ENCODE results near the gene CERS2. TPM values are rescaled to one million over a fixed set of nuclear protein-coding genes. Genes with fewer than 3 reads are reported as not detected.

CERS2 gene
- polyA plus RNA-seq (2013, experiment 1 of 2) = 131 TPM
- 131 TPM for polyA plus RNA-seq (2013, experiment 2 of 2)

- peak within 1 kb of the TSS; percentile 74 for H3K27ac ChIP-seq (ENCODE audit: low read depth, low read length, severe bottlenecking)
- no peaks in the 10 kb centered on the region for H3K9me3 ChIP-seq (ENCODE audit: control insufficient read depth, low read length)
- H3K36me3 ChIP-seq (ENCODE audit: control insufficient read depth, insufficient read depth, low read length) = peaks cover 8% of the 10 kb centered on the region
- 3 to 6% methylated on average over 50 to 67 of the region's 106 CpGs for WGBS, 2 experiments (ENCODE audit: insufficient coverage in 2 of 2)
- peaks cover 46% of the 10 kb centered on the region for H3K4me1 ChIP-seq (ENCODE audit: control insufficient read depth, insufficient read depth, low read length, poor library complexity, severe bottlenecking)
- H3K4me3 ChIP-seq (ENCODE audit: extremely low read depth, insufficient read depth, low read length, poor library complexity, severe bottlenecking) = peak within 1 kb of the TSS; percentile 78
These were observed at the start of gene CERS2 for GRCh38 chr1:150974580-150975478. CERS2 (minus strand) TSS chr1:150974835; CDS start chr1:150969090, 5,745 bp downstream.

GRCh38 chr1:151013518-151013917, 38.9 kb upstream of the CERS2 start:
- Histone ChIP-seq H3K4me3 (ENCODE audit: extremely low read depth, insufficient read depth, low read length, poor library complexity, severe bottlenecking) (no peak overlapping the region), H3K27ac (ENCODE audit: low read depth, low read length, severe bottlenecking) (no peak overlapping the region)

GRCh38 chr1:151012684-151013471, 38.2 kb upstream of the CERS2 start:
- peaks cover 2% of the 10 kb centered on the region for H3K4me1 ChIP-seq (ENCODE audit: control insufficient read depth, insufficient read depth, low read length, poor library complexity, severe bottlenecking)
- no peak overlapping the region for H3K27ac ChIP-seq (ENCODE audit: low read depth, low read length, severe bottlenecking)
- 92 to 93% methylated on average over 11 of the region's 14 CpGs for WGBS, 2 experiments (ENCODE audit: insufficient coverage in 2 of 2)
- no peaks in the 10 kb centered on the region for H3K9me3 ChIP-seq (ENCODE audit: control insufficient read depth, low read length)
- no peak overlapping the region for H3K4me3 ChIP-seq (ENCODE audit: extremely low read depth, insufficient read depth, low read length, poor library complexity, severe bottlenecking)
- H3K36me3 ChIP-seq (ENCODE audit: control insufficient read depth, insufficient read depth, low read length) = peaks cover 2% of the 10 kb centered on the region

More at GRCh38 chr1:151013518-151013917, 38.9 kb upstream of the CERS2 start:
- H3K4me1 ChIP-seq (ENCODE audit: control insufficient read depth, insufficient read depth, low read length, poor library complexity, severe bottlenecking) = no peaks in the 10 kb centered on the region
- 79 to 84% methylated on average over 2 of the region's 2 CpGs for WGBS, 2 experiments (ENCODE audit: insufficient coverage in 2 of 2)
- H3K9me3 ChIP-seq (ENCODE audit: control insufficient read depth, low read length) = no peaks in the 10 kb centered on the region
- peaks cover 6% of the 10 kb centered on the region for H3K36me3 ChIP-seq (ENCODE audit: control insufficient read depth, insufficient read depth, low read length)

- Histone ChIP-seq H3K9me3 (ENCODE audit: control insufficient read depth, low read length) (no peaks in the 10 kb centered on the region), H3K4me3 (ENCODE audit: extremely low read depth, insufficient read depth, low read length, poor library complexity, severe bottlenecking) (no peak overlapping the region), H3K27ac (ENCODE audit: low read depth, low read length, severe bottlenecking) (no peak overlapping the region), H3K36me3 (ENCODE audit: control insufficient read depth, insufficient read depth, low read length) (peaks cover 2% of the 10 kb centered on the region), H3K4me1 (ENCODE audit: control insufficient read depth, insufficient read depth, low read length, poor library complexity, severe bottlenecking) (peaks cover 7% of the 10 kb centered on the region)
- WGBS, 2 experiments (ENCODE audit: insufficient coverage in 2 of 2) = 94 to 100% methylated on average over 1 to 3 of the region's 4 CpGs
These were observed 36.7 kb upstream of the CERS2 start for GRCh38 chr1:151011154-151011850.

GRCh38 chr1:151010346-151010726, 35.7 kb upstream of the CERS2 start:
- no peak overlapping the region for H3K27ac ChIP-seq (ENCODE audit: low read depth, low read length, severe bottlenecking)
- H3K4me1 ChIP-seq (ENCODE audit: control insufficient read depth, insufficient read depth, low read length, poor library complexity, severe bottlenecking) = peaks cover 14% of the 10 kb centered on the region
- 92% methylated on average over 2 of the region's 3 CpGs; no CpG with 5 or more reads in 1 of the 2 experiments for WGBS, 2 experiments (ENCODE audit: insufficient coverage in 2 of 2)
- no peak overlapping the region for H3K4me3 ChIP-seq (ENCODE audit: extremely low read depth, insufficient read depth, low read length, poor library complexity, severe bottlenecking)
- H3K36me3 ChIP-seq (ENCODE audit: control insufficient read depth, insufficient read depth, low read length) = no peaks in the 10 kb centered on the region
- H3K9me3 ChIP-seq (ENCODE audit: control insufficient read depth, low read length) = no peaks in the 10 kb centered on the region

- no peak overlapping the region for H3K4me3 ChIP-seq (ENCODE audit: extremely low read depth, insufficient read depth, low read length, poor library complexity, severe bottlenecking)
- H3K9me3 ChIP-seq (ENCODE audit: control insufficient read depth, low read length) = no peaks in the 10 kb centered on the region
- H3K4me1 ChIP-seq (ENCODE audit: control insufficient read depth, insufficient read depth, low read length, poor library complexity, severe bottlenecking) = peaks cover 15% of the 10 kb centered on the region
- H3K27ac ChIP-seq (ENCODE audit: low read depth, low read length, severe bottlenecking) = no peak overlapping the region
- 100% methylated on average over 4 to 6 of the region's 8 CpGs for WGBS, 2 experiments (ENCODE audit: insufficient coverage in 2 of 2)
- H3K36me3 ChIP-seq (ENCODE audit: control insufficient read depth, insufficient read depth, low read length) = no peaks in the 10 kb centered on the region
These were observed 35.2 kb upstream of the CERS2 start for GRCh38 chr1:151009674-151010345.

GRCh38 chr1:151009206-151009587, 34.6 kb upstream of the CERS2 start:
- H3K4me1 ChIP-seq (ENCODE audit: control insufficient read depth, insufficient read depth, low read length, poor library complexity, severe bottlenecking) = peaks cover 15% of the 10 kb centered on the region
- no peaks in the 10 kb centered on the region for H3K9me3 ChIP-seq (ENCODE audit: control insufficient read depth, low read length)
- WGBS, 2 experiments (ENCODE audit: insufficient coverage in 2 of 2) = 81 to 83% methylated on average over 2 of the region's 3 CpGs
- peak overlapping the region; percentile 55 for H3K27ac ChIP-seq (ENCODE audit: low read depth, low read length, severe bottlenecking)
- peak overlapping the region; percentile 70 for H3K4me3 ChIP-seq (ENCODE audit: extremely low read depth, insufficient read depth, low read length, poor library complexity, severe bottlenecking)
- H3K36me3 ChIP-seq (ENCODE audit: control insufficient read depth, insufficient read depth, low read length) = no peaks in the 10 kb centered on the region

GRCh38 chr1:151008244-151009205, 33.9 kb upstream of the CERS2 start, which contains the start of gene PRUNE1:
PRUNE1 (plus strand) TSS chr1:151008449; CDS start chr1:151008633, 184 bp downstream.
- Histone ChIP-seq H3K9me3 (ENCODE audit: control insufficient read depth, low read length) (no peaks in the 10 kb centered on the region), H3K36me3 (ENCODE audit: control insufficient read depth, insufficient read depth, low read length) (no peaks in the 10 kb centered on the region), H3K27ac (ENCODE audit: low read depth, low read length, severe bottlenecking) (peak within 1 kb of the TSS; percentile 99), H3K4me3 (ENCODE audit: extremely low read depth, insufficient read depth, low read length, poor library complexity, severe bottlenecking) (peak within 1 kb of the TSS; percentile 70), H3K4me1 (ENCODE audit: control insufficient read depth, insufficient read depth, low read length, poor library complexity, severe bottlenecking) (peaks cover 15% of the 10 kb centered on the region)
- 2 to 4% methylated on average over 55 to 60 of the region's 69 CpGs for WGBS, 2 experiments (ENCODE audit: insufficient coverage in 2 of 2)

GRCh38 chr1:151007853-151008243, 33.2 kb upstream of the CERS2 start:
- peaks cover 15% of the 10 kb centered on the region for H3K4me1 ChIP-seq (ENCODE audit: control insufficient read depth, insufficient read depth, low read length, poor library complexity, severe bottlenecking)
- H3K9me3 ChIP-seq (ENCODE audit: control insufficient read depth, low read length) = no peaks in the 10 kb centered on the region
- H3K4me3 ChIP-seq (ENCODE audit: extremely low read depth, insufficient read depth, low read length, poor library complexity, severe bottlenecking) = no peak overlapping the region
- no peaks in the 10 kb centered on the region for H3K36me3 ChIP-seq (ENCODE audit: control insufficient read depth, insufficient read depth, low read length)
- WGBS, 2 experiments (ENCODE audit: insufficient coverage in 2 of 2) = 43% methylated on average over 3 to 4 of the region's 4 CpGs
- H3K27ac ChIP-seq (ENCODE audit: low read depth, low read length, severe bottlenecking) = peak overlapping the region; percentile 99

All from mesodermal cell (in vitro differentiated cells).